Muscle layer of duodenum (tissue), 2 donors: Measurements from ENCODE around the gene USP15.

Source experiments
- H3K27ac ChIP-seq: one replicate; pipeline ENCODE4 v1.7.0; 2013; ENCODE audit warnings: mild to moderate bottlenecking, low read length
- H3K27me3 ChIP-seq: one replicate; pipeline ENCODE4 v1.7.0; 2013; ENCODE audit warnings: low read depth, mild to moderate bottlenecking, control low read depth, low read length
- H3K36me3 ChIP-seq, 2 donors: one replicate each; pipeline ENCODE4 v1.7.0; 2013; ENCODE audit warnings: low read length in 2 of 2, control low read depth in 1 of 2, mild to moderate bottlenecking in 1 of 2; ENCODE audit not compliant: insufficient read depth in 2 of 2, control insufficient read depth in 1 of 2
- H3K4me1 ChIP-seq, 2 donors: one replicate each; pipeline ENCODE4 v1.7.0; 2013; ENCODE audit warnings: low read length in 2 of 2, mild to moderate bottlenecking in 2 of 2, control low read depth in 1 of 2, moderate library complexity in 1 of 2; ENCODE audit not compliant: insufficient read depth in 2 of 2, control insufficient read depth in 1 of 2
- H3K4me3 ChIP-seq, 2 donors: one replicate each; pipeline ENCODE4 v1.7.0; 2013; ENCODE audit warnings: low read length in 2 of 2, low read depth in 1 of 2, mild to moderate bottlenecking in 1 of 2
- H3K9me3 ChIP-seq, 2 donors: one replicate each; pipeline ENCODE4 v1.7.0; 2013; ENCODE audit warnings: low read length in 2 of 2, control low read depth in 1 of 2, mild to moderate bottlenecking in 1 of 2; ENCODE audit not compliant: control insufficient read depth in 1 of 2
- donor health status: healthy.

USP15 gene

DNA sequence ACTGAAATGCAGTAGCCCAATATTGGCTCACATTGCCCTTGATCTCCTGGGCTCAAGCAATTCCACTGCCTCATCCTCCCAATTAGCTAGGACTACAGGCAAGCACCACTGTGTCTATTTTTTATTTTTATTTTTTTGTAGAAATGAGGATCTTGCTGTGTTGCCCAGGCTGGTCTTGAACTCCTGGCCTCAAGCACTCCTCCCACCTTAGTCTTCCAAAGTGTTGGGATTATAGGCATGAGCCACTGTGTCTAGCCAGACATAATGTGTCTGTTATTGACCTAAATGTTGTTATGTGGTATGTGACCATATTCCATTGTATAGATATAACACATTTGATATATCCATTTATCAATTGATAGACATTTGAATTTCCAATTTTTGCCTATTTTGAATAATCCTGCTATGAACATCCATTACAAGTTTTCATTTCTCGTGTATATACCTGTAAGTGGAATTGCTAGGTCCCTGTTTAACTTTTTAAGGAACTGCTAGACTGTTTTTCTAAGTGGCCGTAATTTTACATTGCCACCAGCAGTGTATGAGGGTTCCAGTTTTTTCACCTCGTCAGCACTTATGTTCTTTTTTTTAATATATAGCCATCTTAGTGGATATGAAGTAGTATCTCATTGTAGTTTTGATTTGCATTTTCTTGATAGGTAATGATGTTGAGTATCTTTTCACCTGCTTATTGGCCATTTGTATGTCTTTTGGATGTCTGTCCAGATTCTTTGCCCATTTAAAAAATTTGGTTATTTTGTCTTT is 9.4 kb downstream of the USP15 start:
- Histone ChIP-seq H3K4me3 (no peak overlapping the region), H3K36me3 (no peaks in the 10 kb centered on the region), H3K27me3 (no peaks in the 10 kb centered on the region), H3K4me1 (peaks cover 12 to 46% of the 10 kb centered on the region in 2 donors), H3K9me3 (no peaks in the 10 kb centered on the region), H3K27ac (no peak overlapping the region)

DNA sequence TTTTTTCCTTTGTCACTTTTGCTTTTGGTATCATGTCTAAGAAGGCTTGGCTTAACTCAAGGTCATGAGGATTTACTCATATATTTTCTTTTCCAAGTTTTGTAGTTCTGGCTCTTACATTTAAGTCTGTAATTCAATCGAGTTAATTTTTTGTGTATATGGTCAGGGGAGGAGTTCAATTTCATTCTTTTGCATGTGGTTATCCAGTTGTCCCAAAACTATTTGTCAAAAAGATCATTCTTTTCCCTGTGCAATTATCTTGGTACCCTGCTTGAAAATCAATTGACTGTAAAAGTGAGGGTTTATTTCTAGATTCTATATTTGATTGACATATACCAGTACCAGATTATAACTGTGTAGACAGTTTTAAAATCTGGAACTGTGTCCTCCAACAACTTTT is 10.2 kb downstream of the USP15 start:
- H3K4me3 ChIP-seq = no peak overlapping the region
- peaks cover 15 to 42% of the 10 kb centered on the region in 2 donors for H3K4me1 ChIP-seq
- no peaks in the 10 kb centered on the region for H3K9me3 ChIP-seq
- H3K36me3 ChIP-seq = no peaks in the 10 kb centered on the region
- no peaks in the 10 kb centered on the region for H3K27me3 ChIP-seq
- no peak overlapping the region for H3K27ac ChIP-seq

DNA sequence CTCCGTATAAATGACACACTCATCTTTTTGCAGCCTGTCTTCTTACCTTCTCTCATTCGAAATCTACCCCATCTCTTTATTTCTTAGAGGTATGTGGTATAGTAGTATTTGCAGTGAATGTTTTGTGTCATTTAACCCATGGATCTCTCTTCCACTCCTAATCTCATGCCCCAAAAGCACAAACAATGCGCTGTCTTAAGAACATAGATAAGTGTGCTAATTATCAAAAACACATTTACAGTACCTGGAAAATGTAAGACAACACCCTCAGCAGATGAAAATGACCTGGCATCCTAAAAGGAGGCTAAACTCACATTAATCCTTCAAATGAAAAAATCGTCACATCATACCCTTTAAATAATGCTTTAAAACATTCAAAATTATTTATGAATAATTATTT is 10.7 kb downstream of the USP15 start:
- no peak overlapping the region for H3K4me3 ChIP-seq
- no peak overlapping the region for H3K27ac ChIP-seq
- no peaks in the 10 kb centered on the region for H3K36me3 ChIP-seq
- H3K4me1 ChIP-seq = peaks cover 15 to 41% of the 10 kb centered on the region in 2 donors
- no peaks in the 10 kb centered on the region for H3K9me3 ChIP-seq
- no peaks in the 10 kb centered on the region for H3K27me3 ChIP-seq

DNA sequence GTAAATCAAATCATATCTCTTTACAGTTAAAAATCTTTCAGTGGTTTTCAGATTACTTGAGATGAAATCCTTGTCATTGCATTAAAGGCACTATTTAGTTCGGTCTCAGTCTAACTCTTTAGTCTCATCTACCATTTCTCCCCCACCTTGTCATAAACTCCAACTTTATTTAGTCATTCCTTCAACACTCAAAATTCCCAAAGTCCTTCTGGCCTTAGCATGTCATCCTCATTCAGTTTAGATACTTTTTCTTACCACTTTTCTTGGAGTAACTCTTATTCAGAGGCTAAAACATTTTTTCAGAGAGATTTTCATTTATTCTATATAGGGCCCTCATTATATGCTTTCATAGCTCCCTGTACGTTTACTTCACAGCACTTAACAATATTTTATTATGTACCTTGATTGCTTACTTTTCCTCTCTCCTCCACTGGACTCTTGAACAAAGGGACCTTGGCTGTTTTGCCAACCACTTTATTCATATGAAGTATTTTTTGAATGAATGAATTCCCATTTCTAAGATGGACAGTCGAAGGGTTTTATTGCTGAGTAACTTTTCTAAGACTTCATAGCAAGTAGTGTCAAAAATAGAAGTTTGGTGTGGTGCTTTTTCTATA is 12.8 kb downstream of the USP15 start:
- no peak overlapping the region for H3K27ac ChIP-seq
- no peaks in the 10 kb centered on the region for H3K9me3 ChIP-seq
- H3K4me1 ChIP-seq = peaks cover 15 to 32% of the 10 kb centered on the region in 2 donors
- no peak overlapping the region for H3K4me3 ChIP-seq
- H3K36me3 ChIP-seq = no peaks in the 10 kb centered on the region
- H3K27me3 ChIP-seq = no peaks in the 10 kb centered on the region

DNA sequence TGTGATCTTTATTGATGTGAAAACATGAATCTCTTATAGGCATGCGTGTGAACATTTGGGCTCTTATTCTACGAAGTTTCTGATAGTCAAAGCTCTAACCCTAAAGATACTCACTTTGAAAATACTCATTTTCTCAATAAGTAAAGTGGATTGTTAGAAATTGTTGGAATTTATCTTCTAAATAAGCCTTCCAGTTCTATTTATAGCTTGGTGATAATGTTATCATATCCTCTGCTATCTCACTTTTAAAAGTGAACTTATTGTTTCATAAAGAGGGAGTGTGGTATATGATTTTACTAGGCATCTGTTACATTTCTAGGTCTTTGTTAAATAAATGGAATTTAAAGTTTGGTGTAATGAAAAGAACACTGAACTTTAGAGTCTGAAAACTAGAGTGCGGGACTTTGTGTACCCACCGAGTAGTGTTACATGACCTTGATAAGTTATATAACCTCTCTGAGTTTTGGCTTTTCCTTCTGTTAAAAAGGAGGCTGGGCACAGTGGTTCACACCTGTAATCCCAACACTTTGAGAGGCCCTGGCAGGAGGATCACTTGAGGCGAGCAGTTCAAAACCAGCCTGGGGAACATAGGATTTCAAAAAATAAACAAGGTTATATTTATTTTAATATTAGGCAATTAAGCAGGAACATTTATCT is 13.6 kb downstream of the USP15 start:
- no peak overlapping the region for H3K4me3 ChIP-seq
- H3K27ac ChIP-seq = no peak overlapping the region
- no peaks in the 10 kb centered on the region for H3K36me3 ChIP-seq
- H3K27me3 ChIP-seq = no peaks in the 10 kb centered on the region
- H3K9me3 ChIP-seq = no peaks in the 10 kb centered on the region
- H3K4me1 ChIP-seq = peaks cover 15 to 31% of the 10 kb centered on the region in 2 donors

DNA sequence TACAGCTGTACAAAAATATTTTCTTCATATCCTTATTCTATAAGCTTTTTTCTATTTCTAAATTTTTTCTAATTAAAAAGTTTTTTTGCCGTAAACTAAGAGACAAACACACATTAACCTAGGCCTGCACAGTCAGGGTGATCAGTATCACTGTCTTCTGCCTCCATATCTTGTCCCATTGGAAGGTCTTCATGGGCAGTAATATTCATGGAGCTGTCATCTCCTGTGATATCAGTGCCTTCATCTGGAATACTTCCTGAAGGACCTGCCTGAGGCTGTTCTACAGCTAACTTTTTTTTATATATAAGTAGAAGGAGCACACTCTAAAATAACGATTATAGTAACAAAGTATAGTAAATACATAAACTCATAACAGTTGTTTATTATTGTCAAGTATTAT is 17.8 kb downstream of the USP15 start:
- no peak overlapping the region for H3K4me3 ChIP-seq

DNA sequence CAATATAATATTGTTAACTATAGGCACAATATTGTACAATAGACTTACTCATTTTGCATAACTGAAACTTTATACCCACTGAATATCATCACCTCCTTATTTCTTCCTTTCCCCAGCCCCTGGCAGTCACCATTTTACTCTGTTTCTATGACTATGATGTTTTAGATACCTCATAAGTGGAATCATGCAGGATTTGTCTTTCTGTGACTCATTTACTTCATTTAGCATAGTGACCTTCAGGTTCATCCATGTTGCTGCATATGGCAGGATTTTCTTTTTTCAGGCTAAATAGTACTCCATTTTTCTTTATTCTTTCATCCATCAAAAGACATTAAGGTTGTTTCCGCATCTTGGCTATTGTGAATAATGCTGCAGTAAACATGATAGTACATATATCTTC is 18.9 kb downstream of the USP15 start:
- Histone ChIP-seq H3K4me1 (peaks cover 4 to 31% of the 10 kb centered on the region in 2 donors), H3K4me3 (no peak overlapping the region), H3K36me3 (no peaks in the 10 kb centered on the region), H3K9me3 (no peaks in the 10 kb centered on the region), H3K27me3 (no peaks in the 10 kb centered on the region), H3K27ac (no peak overlapping the region)

More for the DNA sequence above, 17.8 kb downstream of the USP15 start:
- Histone ChIP-seq H3K27ac (no peak overlapping the region), H3K4me1 (peaks cover 13 to 36% of the 10 kb centered on the region in 2 donors), H3K9me3 (no peaks in the 10 kb centered on the region), H3K36me3 (no peaks in the 10 kb centered on the region), H3K27me3 (no peaks in the 10 kb centered on the region)

DNA sequence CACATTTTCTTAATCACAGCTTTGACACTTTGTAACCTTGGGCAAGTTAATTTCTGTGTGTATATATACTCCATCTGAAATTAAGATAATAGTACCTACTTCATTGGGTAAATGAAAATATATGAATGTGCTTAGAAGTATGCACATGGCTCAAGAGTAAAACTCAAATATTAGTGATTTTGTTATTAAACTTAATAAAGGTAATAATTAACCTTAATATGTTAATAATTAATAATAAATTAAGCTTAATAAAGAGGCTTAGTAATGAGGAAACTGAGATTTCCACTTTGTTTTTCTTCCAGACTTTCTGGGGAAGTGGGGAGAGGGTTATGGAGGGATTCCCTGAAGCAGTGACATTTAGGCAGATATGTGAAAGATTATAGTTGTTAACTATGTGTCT is 19.8 kb downstream of the USP15 start:
- H3K9me3 ChIP-seq = no peaks in the 10 kb centered on the region
- no peaks in the 10 kb centered on the region for H3K27me3 ChIP-seq
- H3K36me3 ChIP-seq = no peaks in the 10 kb centered on the region
- H3K4me3 ChIP-seq = no peak overlapping the region
- H3K27ac ChIP-seq = no peak overlapping the region
- H3K4me1 ChIP-seq = peaks cover 0 to 25% of the 10 kb centered on the region in 2 donors

DNA sequence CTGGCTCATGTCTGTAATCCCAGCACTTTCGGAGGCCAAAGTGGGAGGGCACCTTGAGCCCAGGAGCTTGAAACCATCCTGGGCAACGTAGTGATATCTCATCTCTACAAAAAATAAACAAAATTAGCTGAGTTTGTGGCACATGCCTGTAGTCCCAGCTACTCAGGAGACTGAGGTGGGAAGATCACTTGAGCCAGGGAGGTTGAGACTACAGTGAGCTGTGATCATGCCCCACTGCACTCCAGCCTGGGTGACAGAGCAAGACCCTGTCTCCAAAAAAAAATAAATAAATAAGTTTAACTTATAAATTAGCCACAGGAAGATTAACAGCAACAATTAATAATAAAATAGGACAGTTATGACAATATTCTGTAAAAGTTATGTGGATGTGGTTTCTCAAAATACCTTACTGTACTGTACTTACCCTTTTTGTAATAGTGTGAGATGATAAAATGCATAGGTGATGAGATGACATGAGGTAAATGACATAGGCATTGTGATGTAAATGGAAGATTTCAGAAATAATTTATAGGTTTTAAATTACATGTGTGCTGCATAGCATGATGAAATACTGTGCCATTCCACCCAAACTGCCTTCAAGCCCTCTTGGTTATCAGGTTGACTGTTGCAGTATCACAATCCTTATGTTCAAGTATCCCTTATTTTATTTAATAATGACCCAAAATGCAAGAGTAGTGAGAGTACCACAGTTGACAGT is 22.0 kb downstream of the USP15 start:
- no peaks in the 10 kb centered on the region for H3K27me3 ChIP-seq
- H3K36me3 ChIP-seq = no peaks in the 10 kb centered on the region
- no peaks in the 10 kb centered on the region for H3K9me3 ChIP-seq
- peaks cover 0 to 23% of the 10 kb centered on the region in 2 donors for H3K4me1 ChIP-seq
- H3K27ac ChIP-seq = no peak overlapping the region
- H3K4me3 ChIP-seq = no peak overlapping the region

DNA sequence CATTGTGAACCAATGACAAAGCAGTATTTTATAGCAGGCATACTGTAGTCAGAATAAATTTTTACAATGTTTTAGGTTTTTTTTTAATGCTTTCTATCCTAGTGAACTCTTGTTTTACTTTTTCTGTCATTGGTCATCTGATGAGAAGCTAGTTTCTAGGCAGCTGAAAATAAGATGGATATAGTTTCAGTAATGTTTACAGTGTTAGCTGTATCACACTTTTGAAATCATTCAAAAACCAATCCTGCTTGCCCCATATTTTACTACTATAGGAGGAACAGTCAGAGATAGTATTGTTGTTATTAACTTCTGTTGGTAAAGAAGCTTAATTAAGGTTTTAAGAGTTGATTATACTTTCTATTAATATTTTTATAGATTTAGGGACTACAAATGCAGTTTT is 24.5 kb downstream of the USP15 start:
- H3K4me3 ChIP-seq = no peak overlapping the region
- H3K36me3 ChIP-seq = no peaks in the 10 kb centered on the region
- H3K9me3 ChIP-seq = no peaks in the 10 kb centered on the region
- H3K4me1 ChIP-seq = peaks cover 0 to 21% of the 10 kb centered on the region in 2 donors
- no peak overlapping the region for H3K27ac ChIP-seq
- no peaks in the 10 kb centered on the region for H3K27me3 ChIP-seq

DNA sequence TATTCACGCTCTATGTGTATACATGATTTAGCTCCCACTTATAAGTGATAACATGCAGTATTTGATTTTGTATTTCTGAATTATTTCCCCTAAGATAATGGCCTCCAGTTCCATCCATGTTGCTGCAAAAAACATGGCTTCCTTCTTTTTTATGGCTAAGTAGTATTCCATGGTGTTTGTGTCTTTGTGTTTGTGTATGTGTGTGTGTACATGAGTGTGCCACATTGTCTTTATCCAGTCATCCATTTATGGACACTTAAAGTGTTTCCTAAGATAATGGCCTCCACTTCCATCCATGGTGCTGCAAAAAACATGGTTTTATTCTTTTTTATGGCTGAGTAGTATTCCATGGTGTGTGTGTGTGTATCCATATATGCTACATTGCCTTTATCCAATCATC is 25.1 kb downstream of the USP15 start:
- H3K36me3 ChIP-seq = no peaks in the 10 kb centered on the region
- no peak overlapping the region for H3K4me3 ChIP-seq
- peaks cover 0 to 1% of the 10 kb centered on the region in 2 donors for H3K9me3 ChIP-seq
- H3K4me1 ChIP-seq = peaks cover 0 to 21% of the 10 kb centered on the region in 2 donors
- H3K27me3 ChIP-seq = no peaks in the 10 kb centered on the region
- no peak overlapping the region for H3K27ac ChIP-seq
